DOHH2 (cell line): ENCODE results near the gene LEMD1.

ENCODE experiments used
- CTCF ChIP-seq: fragments of 200-600 bp; sonication (generic); IDR thresholded peaks from one replicate; pipeline ENCODE4 v1.5.1; 2014; ENCODE audit warnings: antibody characterized with exemption, mild to moderate bottlenecking, low read depth, low read length; ENCODE audit not compliant: poor library complexity, severe bottlenecking
- EZH2phosphoT487 ChIP-seq: fragments of 200-600 bp; sonication (generic); IDR thresholded peaks from 2 replicates; pipeline ENCODE4 v1.6.1; 2017; ENCODE audit warnings: borderline replicate concordance, mild to moderate bottlenecking, antibody characterized with exemption, low read length, moderate library complexity, mixed read lengths

DNA sequence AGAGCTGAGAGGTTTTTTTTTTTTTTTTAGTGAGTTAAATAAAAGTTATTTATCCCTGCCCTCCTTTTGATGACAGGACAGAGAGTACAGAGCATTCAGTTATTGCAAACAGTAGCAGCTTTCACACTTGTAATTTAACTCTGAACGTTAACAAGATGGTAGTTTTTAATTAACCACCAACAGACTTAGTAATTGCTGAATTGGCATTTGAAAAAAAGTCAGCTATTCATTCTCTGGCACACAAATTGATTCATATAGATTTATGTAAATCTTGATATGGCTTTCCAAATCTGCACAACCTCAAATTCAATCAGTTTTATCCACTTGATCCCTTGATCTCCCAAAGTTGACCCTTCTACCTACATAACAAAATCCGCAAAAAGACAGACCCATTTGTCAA, 918 bp downstream of the LEMD1 start:
- TF ChIP-seq CTCF (no peak), EZH2phosphoT487 (no peak)
